Measurements from ENCODE around the gene RFWD3. TPM values are rescaled to one million over a fixed set of nuclear protein-coding genes. Genes with fewer than 3 reads are reported as not detected.

Gene RFWD3
- polyA plus RNA-seq, 3 donors: 5.0 to 8.4 (median 8.4) TPM

DNA sequence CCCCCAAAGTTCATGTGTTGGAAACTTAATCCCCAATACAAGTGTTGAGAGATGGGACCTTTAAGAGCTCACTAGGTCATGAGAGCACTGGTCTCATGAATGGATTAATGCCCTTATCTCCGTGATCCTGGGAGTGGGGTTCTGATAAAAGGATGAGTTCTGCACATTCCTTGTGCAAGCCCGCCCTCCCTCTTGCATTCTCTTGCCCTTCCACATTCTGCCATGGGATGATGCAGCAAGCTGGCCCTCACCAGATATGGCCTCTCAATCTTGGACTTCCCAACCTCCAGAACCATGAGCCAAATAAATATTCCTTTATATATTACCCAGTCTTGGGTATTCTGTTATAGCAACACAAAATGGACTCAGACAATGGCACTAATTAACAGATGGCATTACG lies 73.8 kb downstream of the RFWD3 start:
- Histone ChIP-seq H2AFZ (ENCODE audit: insufficient read depth, low read depth, low read length, poor library complexity, severe bottlenecking) (no peak overlapping the region), H3K4me1 (ENCODE audit: control insufficient read depth in 1 of 2, insufficient read depth in 2 of 2, low read length in 2 of 2) (peaks cover 22 to 23% of the 10 kb centered on the region in 2 donors), H4K20me1 (ENCODE audit: insufficient read depth, low read length) (peaks cover 53% of the 10 kb centered on the region), H3K27me3 (ENCODE audit: control insufficient read depth in 2 of 2, insufficient read depth in 2 of 2, low read length in 2 of 2) (no peaks in the 10 kb centered on the region), H3K9me3 (replicated peaks in 1 of 2; ENCODE audit: control insufficient read depth in 1 of 2, insufficient read depth in 1 of 2, low read length in 2 of 2) (no peaks in the 10 kb centered on the region), H3K79me2 (ENCODE audit: insufficient read depth, low read length) (peaks cover 80% of the 10 kb centered on the region), H3K9ac (ENCODE audit: insufficient read depth, low read length, poor library complexity, severe bottlenecking) (no peak overlapping the region), H3K36me3 (replicated peaks in 1 of 2; ENCODE audit: control insufficient read depth in 1 of 2, insufficient read depth in 2 of 2, low read length in 2 of 2) (peaks cover 1 to 13% of the 10 kb centered on the region in 2 donors), H3K4me2 (replicated peaks; ENCODE audit: extremely low read depth, low read length, poor library complexity, severe bottlenecking) (no peak overlapping the region), H3K27ac (ENCODE audit: low read depth in 1 of 2, low read length in 2 of 2) (no peak overlapping the region), H3K4me3 (replicated peaks in 1 of 3; ENCODE audit: low read depth in 2 of 3, low read length in 3 of 3) (no peak overlapping the region)
- DNase-seq: no peak
- no peak overlapping the region for H3K4me3 Mint-ChIP-seq
- peaks cover 13 to 32% of the 10 kb centered on the region in 2 donors for H3K36me3 Mint-ChIP-seq
- TF ChIP-seq CTCF (IDR thresholded peaks at IDR 0.05): no peak
- peak overlapping the region in 2 of 7 donors; percentile 27 to 60 for H3K27ac Mint-ChIP-seq
- no peaks in the 10 kb centered on the region for H3K9me3 Mint-ChIP-seq
- 100% methylated on average over 1 of the region's 3 CpGs for WGBS (ENCODE audit: insufficient coverage)
- intact Hi-C loops (cut with micrococcal nuclease): no loop called here
- H3K4me1 Mint-ChIP-seq: peaks cover 24% of the 10 kb centered on the region
- no peaks in the 10 kb centered on the region for H3K27me3 Mint-ChIP-seq (ENCODE audit: low read depth in 3 of 3)

DNA sequence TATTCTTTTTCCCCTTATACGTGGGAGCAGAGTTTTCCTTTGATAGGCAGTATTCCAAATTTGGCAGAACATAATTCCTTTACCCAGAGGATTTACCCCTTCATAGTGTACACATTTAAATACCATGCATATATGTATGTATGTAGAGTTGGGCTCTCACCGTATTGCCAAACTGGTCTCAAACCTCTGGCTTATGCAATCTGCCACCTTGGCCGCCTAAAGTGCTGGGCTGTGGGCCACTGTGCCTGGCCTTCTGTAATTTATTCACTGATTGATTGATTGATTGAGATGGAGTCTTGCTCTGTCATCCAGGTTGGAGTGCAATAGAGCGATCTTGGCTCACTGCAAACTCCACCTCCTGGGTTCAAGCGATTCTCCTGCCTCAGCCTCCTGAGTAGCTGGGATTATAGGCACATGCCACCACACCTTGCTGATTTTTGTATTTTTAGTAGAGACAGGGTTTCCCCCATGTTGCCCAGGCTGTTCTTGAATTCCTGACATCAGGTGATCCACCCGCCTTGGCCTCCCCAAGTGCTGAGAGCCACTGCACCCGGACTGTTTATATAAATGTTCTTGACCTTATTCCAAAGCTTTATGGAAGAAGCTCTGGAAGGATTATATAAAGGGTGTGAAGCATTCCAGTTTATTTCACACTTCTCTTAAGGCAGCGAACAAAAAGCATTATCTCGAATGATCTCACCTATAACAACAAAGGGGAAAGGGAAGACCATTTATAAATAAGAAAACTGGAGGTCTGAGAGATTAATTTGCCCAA lies 74.6 kb downstream of the RFWD3 start:
- H3K9me3 Mint-ChIP-seq: no peaks in the 10 kb centered on the region
- H3K27ac Mint-ChIP-seq: peak overlapping the region in 5 of 7 donors; percentile 7 to 68 (median 46)
- Histone ChIP-seq H3K4me1 (ENCODE audit: control insufficient read depth in 1 of 2, insufficient read depth in 2 of 2, low read length in 2 of 2) (peaks cover 22 to 23% of the 10 kb centered on the region in 2 donors), H3K9me3 (replicated peaks in 1 of 2; ENCODE audit: control insufficient read depth in 1 of 2, insufficient read depth in 1 of 2, low read length in 2 of 2) (no peaks in the 10 kb centered on the region), H3K27me3 (ENCODE audit: control insufficient read depth in 2 of 2, insufficient read depth in 2 of 2, low read length in 2 of 2) (no peaks in the 10 kb centered on the region), H3K79me2 (ENCODE audit: insufficient read depth, low read length) (peaks cover 80% of the 10 kb centered on the region), H3K4me2 (replicated peaks; ENCODE audit: extremely low read depth, low read length, poor library complexity, severe bottlenecking) (no peak overlapping the region), H4K20me1 (ENCODE audit: insufficient read depth, low read length) (peaks cover 53% of the 10 kb centered on the region), H3K4me3 (replicated peaks in 1 of 3; ENCODE audit: low read depth in 2 of 3, low read length in 3 of 3) (no peak overlapping the region), H3K36me3 (replicated peaks in 1 of 2; ENCODE audit: control insufficient read depth in 1 of 2, insufficient read depth in 2 of 2, low read length in 2 of 2) (peaks cover 0 to 18% of the 10 kb centered on the region in 2 donors), H3K27ac (ENCODE audit: low read depth in 1 of 2, low read length in 2 of 2) (peak overlapping the region in 1 of 2 donors; percentile 6), H3K9ac (ENCODE audit: insufficient read depth, low read length, poor library complexity, severe bottlenecking) (no peak overlapping the region), H2AFZ (ENCODE audit: insufficient read depth, low read depth, low read length, poor library complexity, severe bottlenecking) (no peak overlapping the region)
- intact Hi-C loops (cut with micrococcal nuclease): no loop called here
- no peak for DNase-seq
- H3K36me3 Mint-ChIP-seq: peaks cover 16 to 26% of the 10 kb centered on the region in 2 donors
- no peak for TF ChIP-seq CTCF (IDR thresholded peaks at IDR 0.05)
- no peak overlapping the region for H3K4me3 Mint-ChIP-seq
- H3K27me3 Mint-ChIP-seq (ENCODE audit: low read depth in 3 of 3): no peaks in the 10 kb centered on the region
- H3K4me1 Mint-ChIP-seq: peaks cover 26% of the 10 kb centered on the region
- 100% methylated on average over 1 of the region's 9 CpGs for WGBS (ENCODE audit: insufficient coverage)
